ENCODE measurements around the gene HLA-DRA. TPM values are rescaled to one million over a fixed set of nuclear protein-coding genes. Genes with fewer than 3 reads are reported as not detected.

The HLA-DRA gene
- total and polyA plus RNA-seq, 2 donors (not counting 3 experiments of a cell fraction or from before 2014, with no cell fraction given): not detected

DNA sequence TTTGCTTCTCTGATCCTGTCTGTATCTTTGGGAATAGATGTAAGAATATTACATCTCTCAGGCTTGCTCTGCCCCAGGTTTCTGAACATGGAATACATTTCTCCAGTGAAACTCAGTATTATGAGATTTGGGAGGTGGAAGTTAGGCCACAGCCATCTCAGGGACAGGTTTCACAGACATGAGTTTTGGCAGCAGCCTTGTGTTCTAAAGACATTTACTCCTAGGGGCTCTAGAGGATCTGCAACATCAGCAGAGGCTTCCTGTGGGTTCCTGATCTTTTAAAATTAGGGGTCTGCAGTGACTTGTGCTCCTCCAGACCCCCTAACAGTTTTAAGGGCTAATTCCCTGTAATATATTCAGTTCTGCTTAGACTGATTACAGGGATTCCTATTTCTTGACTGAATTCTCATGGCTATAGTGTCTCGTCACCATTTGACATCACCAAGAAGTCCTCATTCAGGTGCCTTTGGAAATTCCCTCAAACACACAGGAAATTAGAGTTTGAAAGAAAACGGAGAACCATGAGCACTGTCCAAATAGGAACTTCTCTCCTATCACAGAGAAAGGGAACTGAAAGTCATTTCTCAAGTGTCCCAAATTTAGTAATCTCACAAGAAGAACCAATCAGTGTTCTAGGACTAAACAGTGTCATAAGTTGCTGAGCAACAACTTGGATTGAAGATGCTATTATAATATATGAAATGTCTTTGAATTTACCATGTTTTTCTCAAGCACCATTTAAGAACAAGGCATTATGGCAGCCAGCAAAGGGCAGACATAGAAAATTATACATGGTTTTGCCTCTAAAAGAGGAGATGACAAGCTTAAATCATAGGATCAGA, 2.5 kb upstream of the HLA-DRA start:
- TF ChIP-seq JUN (IDR thresholded peaks at IDR 0.05; ENCODE audit: borderline replicate concordance, insufficient read depth, insufficient read length, low read depth) (no peak), MYC (IDR thresholded peaks at IDR 0.05; ENCODE audit: low read depth, low read length) (no peak), POLR2A (IDR thresholded peaks at IDR 0.05; ENCODE audit: low read depth, low read length) (no peak), FOS (IDR thresholded peaks at IDR 0.05; ENCODE audit: borderline replicate concordance, insufficient read depth, low read length) (no peak), EZH2 (IDR thresholded peaks at IDR 0.05; ENCODE audit: borderline replicate concordance, low read depth, low read length, severe bottlenecking) (no peak), POLR2AphosphoS5 (IDR thresholded peaks at IDR 0.05; ENCODE audit: insufficient read depth, low read depth, low read length) (no peak), GATA2 (IDR thresholded peaks at IDR 0.05; ENCODE audit: insufficient read depth, insufficient read length, low read depth, low read length) (no peak), CTCF (IDR thresholded peaks at IDR 0.05; ENCODE audit: extremely low read depth in 1 of 2, insufficient read depth in 1 of 2, low read depth in 1 of 2, low read length in 2 of 2) (no peak)
- TF ChIP-seq, protein P1, sequence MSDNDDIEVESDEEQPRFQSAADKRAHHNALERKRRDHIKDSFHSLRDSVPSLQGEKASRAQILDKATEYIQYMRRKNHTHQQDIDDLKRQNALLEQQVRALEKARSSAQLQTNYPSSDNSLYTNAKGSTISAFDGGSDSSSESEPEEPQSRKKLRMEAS (IDR thresholded peaks at IDR 0.05; ENCODE audit: insufficient read depth, insufficient read length): no peak
- Histone ChIP-seq H3K4me1 (ENCODE audit: control insufficient read depth, extremely low read depth, insufficient read depth, low read length) (no peaks in the 10 kb centered on the region), H4K20me1 (replicated peaks; ENCODE audit: control insufficient read depth, extremely low read depth, insufficient read depth, low read length) (no peaks in the 10 kb centered on the region), H3K79me2 (ENCODE audit: control insufficient read depth, insufficient read depth, low read length) (no peaks in the 10 kb centered on the region), H3K36me3 (ENCODE audit: control insufficient read depth in 2 of 2, extremely low read depth in 1 of 2, insufficient read depth in 2 of 2, low read length in 2 of 2) (no peaks in the 10 kb centered on the region), H3K9me3 (replicated peaks; ENCODE audit: control insufficient read depth, insufficient read depth, low read length) (no peaks in the 10 kb centered on the region), H3K4me3 (replicated peaks in 1 of 3; ENCODE audit: insufficient read depth in 1 of 3, low read depth in 1 of 3, low read length in 3 of 3) (no peak overlapping the region), H3K27ac (ENCODE audit: insufficient read depth, low read depth, low read length) (no peak overlapping the region), H3K9ac (replicated peaks; ENCODE audit: extremely low read depth, insufficient read depth, low read length) (no peak overlapping the region), H2AFZ (ENCODE audit: low read depth, low read length) (no peak overlapping the region), H3K4me2 (ENCODE audit: insufficient read depth, low read length) (no peak overlapping the region), H3K27me3 (ENCODE audit: control insufficient read depth in 2 of 2, insufficient read depth in 2 of 2, low read length in 2 of 2) (peaks cover 10 to 27% of the 10 kb centered on the region in 2 experiments), H3K9me1 (replicated peaks; ENCODE audit: control insufficient read depth, extremely low read depth, insufficient read depth, low read length) (no peaks in the 10 kb centered on the region)
- no TSS peak for BruUV-seq (replicated peaks)
- intact Hi-C loops (cut with micrococcal nuclease): no loop called here
- FAIRE-seq (no peak), DNase-seq (ENCODE audit: low read depth, low spot score) (peak; percentile 10)
- POLR2A ChIA-PET: no interaction called here
- dilution Hi-C loops (cut with MboI; ENCODE audit: extremely low pct_ligation_motif_present, low sequenced_read_pairs): no loop called here
- CTCF ChIA-PET: interaction anchor here (2.0 kb wide), 1 partner anchor 349 kb away, joined by 6 read pairs; no protein-coding TSS in a partner anchor

Data from endothelial cell of umbilical vein (primary cell).